HepG2 (cell line): ENCODE measurements around the gene SLC4A8. TPM values are rescaled to one million over a fixed set of nuclear protein-coding genes. Genes with fewer than 3 reads are reported as not detected.

Source experiments
- ATAC-seq: fragments of 200-7000 bp; cut with Tn5 transposase; 3 replicates; pipeline ENCODE4 v1.9.1; 2020; ENCODE audit warnings: mild to moderate bottlenecking, moderate library complexity
- BruUV-seq: library from RNA; stranded (reverse); fragments of 400-500 nt; replicated peaks from 2 replicates; lab custom pipeline; 2021; lab: Mats Ljungman, UMichigan
- CTCF ChIA-PET: fragments of 300-600 bp; formaldehyde crosslinking; extraction: SDS; loops from one replicate; lab custom pipeline; 2021; ENCODE audit warnings: low total read pairs, inconsistent platforms, low intra/inter-chr PET ratio; lab: Yijun Ruan, JAX
- POLR2A ChIA-PET: fragments of 350-600 bp; sonication (Branson Sonifier 250); formaldehyde crosslinking; loops from one replicate; lab custom pipeline; 2020; ENCODE audit warnings: antibody characterized with exemption, inconsistent platforms; lab: Yijun Ruan, JAX
- DNase-seq: peaks from one replicate; pipeline ENCODE4 v3.0.0-alpha.2; 2015; ENCODE audit warnings: low spot score
- FAIRE-seq: peaks from 3 replicates; lab custom pipeline; 2011; peaks lifted over from hg19 to GRCh38; lab: Jason Lieb, UNC
- H2AFZ ChIP-seq: one replicate; pipeline ENCODE4 v1.6.1; 2011; ENCODE audit warnings: low read length, inconsistent platforms
- H3K27ac ChIP-seq: fragments of 300-600 bp; 3 replicates; pipeline ENCODE4 v1.8.0; 2011; ENCODE audit warnings: mixed run types, mild to moderate bottlenecking, mixed read lengths, low read length, inconsistent platforms; ENCODE audit not compliant: insufficient read depth; ENCODE audit errors: extremely low read length
- H3K27me3 ChIP-seq, 2 experiments: fragments of 200-600 bp in 1 of 2; 2 replicates in 1 of 2; 3 replicates in 1 of 2; pipeline versions ENCODE4 v1.6.0 to v1.8.0; 2011; ENCODE audit warnings: low read length in 2 of 2, mild to moderate bottlenecking in 2 of 2, moderate library complexity in 2 of 2, inconsistent platforms in 1 of 2; ENCODE audit not compliant: insufficient read depth in 2 of 2, control insufficient read depth in 1 of 2
- H3K36me3 ChIP-seq, 2 experiments: fragments of 200-600 bp in 1 of 2; replicated peaks in 1 of 2; 2 replicates in 1 of 2; 3 replicates in 1 of 2; pipeline versions ENCODE4 v1.5.1 to v1.8.0; 2011; ENCODE audit warnings: low read length in 2 of 2, inconsistent platforms in 1 of 2; ENCODE audit not compliant: insufficient read depth in 2 of 2, control insufficient read depth in 1 of 2
- H3K4me1 ChIP-seq: 2 replicates; pipeline ENCODE4 v1.5.1; 2012; ENCODE audit warnings: low read length, inconsistent platforms; ENCODE audit not compliant: insufficient read depth
- H3K4me2 ChIP-seq: 2 replicates; pipeline ENCODE4 v1.6.0; 2011; ENCODE audit warnings: low read depth, low read length, inconsistent platforms
- H3K4me3 ChIP-seq, 3 experiments: fragments of 200-600 bp in 1 of 3; sonication (generic), shearing (Covaris generic) in 1 of 3; replicated peaks in 1 of 3; 2 replicates each; pipeline ENCODE4 v1.5.1; 2011 to 2016; ENCODE audit warnings: low read length in 3 of 3, inconsistent platforms in 2 of 3, low read depth in 2 of 3, mild to moderate bottlenecking in 2 of 3, control low read depth in 1 of 3, mixed read lengths in 1 of 3; ENCODE audit not compliant: insufficient read depth in 1 of 3
- H3K79me2 ChIP-seq: one replicate; pipeline ENCODE4 v1.6.1; 2011; ENCODE audit warnings: low read length, inconsistent platforms; ENCODE audit not compliant: insufficient read depth
- H3K9ac ChIP-seq: 2 replicates; pipeline ENCODE4 v1.6.0; 2011; ENCODE audit warnings: mild to moderate bottlenecking, low read depth, low read length, inconsistent platforms; ENCODE audit not compliant: insufficient read depth
- H3K9me3 ChIP-seq: 2 replicates; pipeline ENCODE4 v1.5.1; 2012; ENCODE audit warnings: mild to moderate bottlenecking, low read length
- H4K20me1 ChIP-seq: 2 replicates; pipeline ENCODE4 v1.6.0; 2011; ENCODE audit warnings: inconsistent platforms, mild to moderate bottlenecking, low read length, moderate library complexity; ENCODE audit not compliant: insufficient read depth
- EZH2 ChIP-seq: conservative IDR thresholded peaks from 2 replicates; pipeline ENCODE4 v1.6.1; 2012; ENCODE audit warnings: mild to moderate bottlenecking, low read depth, low read length, moderate library complexity
- HNRNPLL ChIP-seq: fragments of 200-400 bp; formaldehyde crosslinking; IDR thresholded peaks from 2 replicates; pipeline ENCODE4 v1.6.1; 2017; ENCODE audit warnings: mild to moderate bottlenecking, low read depth, low read length; ENCODE audit not compliant: poor library complexity, severe bottlenecking
- ZFY ChIP-seq: sonication (generic); formaldehyde crosslinking; IDR thresholded peaks from 2 replicates; pipeline ENCODE4 v1.4.0; 2020; ENCODE audit warnings: missing genetic modification reagents
- ZGPAT ChIP-seq: IDR thresholded peaks from 2 replicates; pipeline ENCODE4 v1.6.1; 2016; ENCODE audit warnings: mild to moderate bottlenecking
- ZNF142 ChIP-seq: sonication (generic); formaldehyde crosslinking; IDR thresholded peaks from 2 replicates; pipeline ENCODE4 v1.4.0; 2020; ENCODE audit warnings: missing genetic modification reagents
- ZNF430 ChIP-seq: sonication (generic); formaldehyde crosslinking; IDR thresholded peaks from 2 replicates; pipeline ENCODE4 v1.9.0; 2021; ENCODE audit warnings: mild to moderate bottlenecking, missing genetic modification reagents
- ZNF687 ChIP-seq: sonication (generic); formaldehyde crosslinking; IDR thresholded peaks from 2 replicates; pipeline ENCODE4 v1.5.1; 2020; ENCODE audit warnings: mild to moderate bottlenecking, missing genetic modification reagents, moderate library complexity
- ZNF740 ChIP-seq: sonication (generic); formaldehyde crosslinking; IDR thresholded peaks from 2 replicates; pipeline ENCODE4 v1.4.0; 2020; ENCODE audit warnings: missing genetic modification reagents
- ZNF777 ChIP-seq: sonication (generic); formaldehyde crosslinking; IDR thresholded peaks from 2 replicates; pipeline ENCODE4 v1.4.0; 2020; ENCODE audit warnings: missing genetic modification reagents
- ZSCAN20 ChIP-seq: sonication (generic); formaldehyde crosslinking; IDR thresholded peaks from 2 replicates; pipeline ENCODE4 v1.4.0; 2020; ENCODE audit warnings: missing genetic modification reagents, mild to moderate bottlenecking, borderline replicate concordance
- WGBS: methylation state at CpG from one replicate; pipeline ENCODE4 v1.1.6; 2017; ENCODE audit warnings: low lambda C conversion rate; 5-methylcytosine and 5-hydroxymethylcytosine counted together
- in situ Hi-C: cut with HindIII; loops from 2 replicates; pipeline ENCODE4 v1.10.0; 2017; ENCODE audit warnings: low pct_unique_long_range_greater_than_20kb; ENCODE audit not compliant: extremely low pct_ligation_motif_present
- intact Hi-C: fragments of 100-400 bp; cut with micrococcal nuclease; formaldehyde crosslinking; loops from one replicate; pipeline ENCODE4 v1.10.0; 2022; ENCODE audit not compliant: unreplicated experiment
- polyA plus RNA-seq, 8 experiments: library from polyadenylated mRNA; depleted of rRNA in 3 of 8; stranded (reverse) in 7 of 8; unstranded in 1 of 8; fragments of >200 nt; fragmentation: Illumina TruSeq in 4 of 8; extraction: Trizol in 4 of 8; gene quantifications; 2 replicates each; pipeline versions ENCODE4 v1.2.1 to v1.2.3, GENCODE V29; 2011 to 2016; ENCODE audit warnings: low read depth in 4 of 8, missing spikeins in 1 of 8, mixed read lengths in 1 of 8; ENCODE audit not compliant: insufficient read depth in 1 of 8
- total RNA-seq, 5 experiments: library from RNA; depleted of rRNA; stranded (reverse); fragments of >200 nt; fragmentation: Illumina TruSeq; extraction: Trizol; gene quantifications; 2 replicates each; pipeline ENCODE4 v1.2.3, GENCODE V29; 2016; ENCODE audit warnings: low read depth in 1 of 5

SLC4A8 gene
- total and polyA plus RNA-seq, 2 of the 13 experiments (the other 11 are each of a cell fraction or from before 2014, with no cell fraction given) = under 0.01 to 0.07 TPM

GRCh38 chr12:51391283-51392123 is 33.1 kb upstream of the SLC4A8 start, which contains the start of gene GALNT6:
Gene GALNT6, minus strand, starts transcription at chr12:51391406. Its CDS starts 11,625 bp downstream, at chr12:51379781.
- peak within 1 kb of the TSS; percentile 1 for H2AFZ ChIP-seq
- no peaks in the 10 kb centered on the region for H3K9me3 ChIP-seq
- ATAC-seq = peak; percentile 75
- no peaks in the 10 kb centered on the region for H3K36me3 ChIP-seq
- no TSS peak for BruUV-seq
- CTCF ChIA-PET = no interaction called here
- H3K4me1 ChIP-seq = peaks cover 8% of the 10 kb centered on the region; the same call in 1 of the 2 replicates
- POLR2A ChIA-PET = no interaction called here
- WGBS = 8% methylated on average over 13 of the region's 73 CpGs
- in situ Hi-C loops (no loop called here), intact Hi-C loops (no loop called here)
- no peak for FAIRE-seq
- peak within 1 kb of the TSS; percentile 89 for H3K4me2 ChIP-seq
- DNase-seq = no peak
- H3K27ac ChIP-seq = no peak within 1 kb of the TSS
- no peaks in the 10 kb centered on the region for H3K79me2 ChIP-seq
- H3K27me3 ChIP-seq = peaks cover 5 to 26% of the 10 kb centered on the region in 2 experiments; a peak in 3 of 5 replicates
- H4K20me1 ChIP-seq = no peaks in the 10 kb centered on the region
- peak within 1 kb of the TSS; percentile 42 to 70 (median 61) for H3K4me3 ChIP-seq
- peak within 1 kb of the TSS; percentile 34; the same call in 1 of the 2 replicates for H3K9ac ChIP-seq
- TF ChIP-seq ZFY (CRISPR knock-in tag) = 0 out of 2 replicates have a peak, but pooled peaks have one; percentile 14
- TF ChIP-seq EZH2 = 0 out of 2 replicates have a peak, but pooled peaks have one; percentile 37
- no peak for TF ChIP-seq ZNF430
- TF ChIP-seq ZNF687 (CRISPR knock-in tag) = peak; percentile 35; the same call in 1 of the 2 replicates
- TF ChIP-seq HNRNPLL = peak; percentile 23
- no peak for TF ChIP-seq ZGPAT (CRISPR knock-in tag)
- TF ChIP-seq ZNF740 (CRISPR knock-in tag) = no peak
- TF ChIP-seq ZNF142 (CRISPR knock-in tag) = 0 out of 2 replicates have a peak, but pooled peaks have one; percentile 24
- peak; percentile 84 for TF ChIP-seq ZNF777 (CRISPR knock-in tag)
- 0 out of 2 replicates have a peak, but pooled peaks have one; percentile 17 for TF ChIP-seq ZSCAN20 (CRISPR knock-in tag)
